RWPE1 (cell line): Measurements from ENCODE around the gene CDK14.

ENCODE experiments used
- CTCF ChIA-PET: fragments of 350-600 bp; sonication (Branson Sonifier 250); formaldehyde crosslinking; extraction: SDS; loops from one replicate; lab custom pipeline; 2021; lab: Yijun Ruan, JAX
- POLR2A ChIA-PET: fragments of 400-600 bp; formaldehyde crosslinking; extraction: SDS; loops from one replicate; lab custom pipeline; 2020; ENCODE audit warnings: antibody characterized with exemption; ENCODE audit not compliant: low non-redundant PET; lab: Yijun Ruan, JAX
- DNase-seq: peaks from one replicate; pipeline ENCODE4 v3.0.0; 2012; ENCODE audit warnings: low spot score
- H3K27ac ChIP-seq: fragments of 450-650 bp; 2 replicates; pipeline ENCODE4 v1.5.1; 2017
- TF ChIP-seq, protein P1 (sequence below): fragments of 450-650 bp; conservative IDR thresholded peaks from 2 replicates; pipeline ENCODE4 v1.5.1; 2017; ENCODE audit warnings: low read depth, mild to moderate bottlenecking

Gene CDK14

DNA sequence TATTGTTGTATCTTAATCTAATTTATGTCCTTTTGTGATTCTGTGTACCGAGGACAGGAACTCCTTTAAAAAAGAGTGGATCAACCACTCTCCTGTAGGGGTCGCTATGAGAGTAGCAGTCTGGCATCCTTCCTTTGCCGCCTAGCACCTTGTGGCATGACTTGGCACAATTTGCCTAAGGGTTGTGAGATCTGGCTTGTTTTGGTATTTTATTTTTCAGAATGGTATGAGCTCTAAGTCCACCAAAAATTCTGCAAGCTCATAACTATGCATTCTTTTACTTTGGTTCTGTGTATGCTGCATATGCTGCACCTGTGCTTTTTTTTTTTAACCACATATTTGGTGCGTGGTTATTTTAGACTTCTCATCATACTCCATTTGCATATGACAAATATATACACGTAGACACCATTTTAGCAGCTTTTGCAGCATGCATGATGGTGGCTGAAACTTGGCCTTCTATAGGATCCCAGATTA lies 112.8 kb downstream of the CDK14 start:
- TF ChIP-seq, protein P1, sequence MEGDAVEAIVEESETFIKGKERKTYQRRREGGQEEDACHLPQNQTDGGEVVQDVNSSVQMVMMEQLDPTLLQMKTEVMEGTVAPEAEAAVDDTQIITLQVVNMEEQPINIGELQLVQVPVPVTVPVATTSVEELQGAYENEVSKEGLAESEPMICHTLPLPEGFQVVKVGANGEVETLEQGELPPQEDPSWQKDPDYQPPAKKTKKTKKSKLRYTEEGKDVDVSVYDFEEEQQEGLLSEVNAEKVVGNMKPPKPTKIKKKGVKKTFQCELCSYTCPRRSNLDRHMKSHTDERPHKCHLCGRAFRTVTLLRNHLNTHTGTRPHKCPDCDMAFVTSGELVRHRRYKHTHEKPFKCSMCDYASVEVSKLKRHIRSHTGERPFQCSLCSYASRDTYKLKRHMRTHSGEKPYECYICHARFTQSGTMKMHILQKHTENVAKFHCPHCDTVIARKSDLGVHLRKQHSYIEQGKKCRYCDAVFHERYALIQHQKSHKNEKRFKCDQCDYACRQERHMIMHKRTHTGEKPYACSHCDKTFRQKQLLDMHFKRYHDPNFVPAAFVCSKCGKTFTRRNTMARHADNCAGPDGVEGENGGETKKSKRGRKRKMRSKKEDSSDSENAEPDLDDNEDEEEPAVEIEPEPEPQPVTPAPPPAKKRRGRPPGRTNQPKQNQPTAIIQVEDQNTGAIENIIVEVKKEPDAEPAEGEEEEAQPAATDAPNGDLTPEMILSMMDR: peak; percentile 39; the same call in 1 of the 2 replicates

DNA sequence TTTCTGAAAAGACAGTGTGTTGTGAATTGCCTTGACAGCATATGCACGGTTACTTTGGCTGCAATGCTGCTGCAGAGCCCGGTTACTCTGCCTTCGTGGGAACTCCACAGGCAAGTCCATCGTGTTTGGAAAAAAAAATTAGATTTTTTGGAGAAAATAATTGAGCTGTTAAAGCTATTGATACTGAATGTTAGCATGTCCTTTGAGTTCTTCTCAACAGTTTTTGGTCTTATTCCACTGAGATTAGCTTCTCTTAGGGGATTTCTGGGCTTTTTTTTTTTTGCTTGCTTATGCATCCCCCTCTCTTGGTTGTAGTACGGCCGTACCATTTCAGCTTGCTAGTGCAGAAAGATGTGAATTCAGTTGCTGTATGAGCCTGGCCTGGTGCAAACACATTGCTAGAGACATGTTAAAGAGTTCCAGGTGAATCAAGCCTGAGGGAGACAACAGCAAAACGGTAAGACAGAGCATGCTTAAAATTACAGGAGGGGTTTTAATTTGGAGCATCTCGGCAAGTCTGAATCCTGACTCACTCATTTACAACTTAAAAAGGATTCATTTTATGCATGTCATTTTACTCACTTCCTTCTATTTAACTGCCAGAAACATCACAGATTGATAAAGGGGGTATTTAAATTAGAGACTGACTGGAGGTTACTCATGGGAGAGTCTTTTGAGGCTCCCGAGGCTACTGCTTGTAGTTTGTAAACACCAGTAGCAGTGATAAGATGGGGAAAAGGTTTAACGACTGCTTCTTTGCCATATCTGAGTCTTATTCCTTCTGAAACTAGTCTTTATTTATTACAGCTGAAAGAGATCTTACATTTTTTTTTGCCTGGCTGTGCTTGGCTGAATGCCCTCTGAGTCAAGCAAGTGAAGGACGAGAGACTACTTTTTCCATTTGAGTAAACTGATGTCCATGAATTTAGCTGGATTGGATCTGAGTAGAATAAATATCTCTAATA lies 113.7 kb downstream of the CDK14 start:
- TF ChIP-seq, protein P1: no peak
- no peak for DNase-seq
- CTCF ChIA-PET: interaction anchor here (0.6 kb wide), 2 partner anchors 13 to 1424 kb away, joined by 3 read pairs; no protein-coding TSS in a partner anchor
- no peak overlapping the region for H3K27ac ChIP-seq
- POLR2A ChIA-PET: no interaction called here

More for the DNA sequence above, 112.8 kb downstream of the CDK14 start:
- POLR2A ChIA-PET: no interaction called here
- DNase-seq: no peak
- no peak overlapping the region for H3K27ac ChIP-seq
- CTCF ChIA-PET: interaction anchor here (0.6 kb wide), 2 partner anchors 12 to 1423 kb away, joined by 3 read pairs; no protein-coding TSS in a partner anchor

DNA sequence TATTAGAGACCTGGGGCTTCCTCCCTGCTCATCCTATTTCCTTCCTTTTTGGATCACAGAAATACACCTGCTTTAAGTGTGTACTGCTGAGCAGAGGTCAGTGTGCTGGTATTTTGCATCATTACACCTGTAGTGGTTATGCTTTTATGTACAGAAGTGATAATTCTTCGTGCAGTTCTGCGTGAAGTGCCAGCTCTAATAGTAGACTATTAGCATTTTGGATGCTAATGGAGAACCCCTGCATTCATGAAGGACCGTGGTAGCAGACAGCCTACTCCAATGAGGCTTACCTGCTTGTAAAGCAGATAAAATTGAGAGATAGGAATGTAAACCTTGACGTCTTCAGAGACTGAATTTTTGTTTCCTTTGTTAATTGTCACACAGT lies 114.3 kb downstream of the CDK14 start:
- TF ChIP-seq, protein P1: no peak
- no peak for DNase-seq
- POLR2A ChIA-PET: no interaction called here
- H3K27ac ChIP-seq: no peak overlapping the region
- CTCF ChIA-PET: no interaction called here

DNA sequence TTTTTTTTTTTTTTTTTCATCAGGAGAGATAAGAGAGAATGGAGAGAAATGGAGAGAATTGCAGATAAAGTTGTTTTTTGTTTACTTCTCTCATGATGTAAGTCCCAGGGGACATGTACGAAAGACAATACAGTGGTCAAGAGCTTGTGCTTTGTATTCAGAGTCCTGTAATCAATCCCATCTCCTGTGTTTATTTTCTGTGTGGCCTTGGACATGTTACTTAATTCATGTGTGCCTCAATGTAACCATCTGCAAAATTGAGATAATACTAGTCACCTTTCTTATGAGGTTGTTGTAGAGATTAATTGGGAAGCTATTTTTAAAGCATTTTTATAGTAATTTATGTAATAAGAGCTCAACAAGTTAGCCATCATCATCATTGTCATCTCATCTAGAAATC lies 117.5 kb downstream of the CDK14 start:
- TF ChIP-seq, protein P1: no peak
- CTCF ChIA-PET: interaction anchor here (0.6 kb wide), 1 partner anchor 41 kb away, joined by 3 read pairs; no protein-coding TSS in a partner anchor
- H3K27ac ChIP-seq: no peak overlapping the region
- POLR2A ChIA-PET: no interaction called here
- DNase-seq: no peak

DNA sequence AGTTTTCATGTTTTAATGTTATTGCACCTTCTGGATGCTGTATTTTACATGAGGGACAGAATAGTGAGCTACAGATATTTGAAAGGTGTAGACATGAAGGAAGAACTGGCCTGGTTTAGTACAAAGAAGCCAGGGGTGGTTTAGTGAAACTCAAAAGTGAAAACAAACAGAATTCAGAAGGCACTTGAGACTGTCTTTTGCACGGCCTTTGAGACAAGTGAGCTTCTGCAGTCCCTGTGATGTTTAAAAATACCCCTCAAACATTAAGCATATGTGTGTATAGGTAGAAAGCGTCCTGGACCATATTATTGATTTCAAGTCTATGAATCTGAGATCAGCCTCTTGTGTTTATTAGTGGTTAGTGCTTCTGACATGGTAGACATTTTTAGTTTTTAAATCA lies 118.9 kb downstream of the CDK14 start:
- ChIA-PET CTCF (no interaction called here), POLR2A (no interaction called here)
- no peak for DNase-seq
- no peak overlapping the region for H3K27ac ChIP-seq
- TF ChIP-seq, protein P1: no peak

DNA sequence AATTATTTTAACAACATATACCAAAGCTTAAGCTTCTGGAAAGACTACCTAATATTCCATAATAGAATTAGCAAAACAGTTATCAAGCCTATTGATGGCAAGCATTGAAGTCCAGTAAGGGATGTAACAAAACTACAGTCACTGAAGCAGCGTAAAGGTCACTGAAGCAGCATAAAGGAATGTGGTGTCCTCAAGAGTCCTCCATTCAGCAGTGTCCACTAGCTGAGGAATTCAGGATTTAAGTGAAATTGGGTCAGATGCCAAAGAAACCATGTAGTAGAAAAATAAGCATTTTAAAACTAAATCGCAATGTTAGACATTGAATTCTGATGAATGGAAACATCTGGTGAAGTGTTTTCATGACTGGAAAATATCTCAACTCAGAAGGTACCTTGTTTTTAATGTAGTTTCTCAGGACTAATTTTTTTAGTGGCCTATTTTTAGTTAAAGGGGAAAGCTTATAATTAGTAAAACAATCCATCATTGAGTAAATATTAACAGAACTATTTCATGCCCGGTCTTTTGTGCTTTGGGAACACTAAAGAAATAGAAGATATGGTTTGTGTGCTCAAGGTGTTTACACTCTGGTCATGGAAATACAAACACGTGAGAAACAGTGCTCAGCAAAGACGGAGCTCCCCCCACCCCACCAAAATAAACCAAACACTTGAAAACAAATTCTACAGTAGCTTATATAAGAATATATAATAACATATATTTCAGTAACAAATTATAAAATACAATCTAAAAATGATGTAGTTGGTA lies 121.4 kb downstream of the CDK14 start:
- no peak for DNase-seq
- TF ChIP-seq, protein P1: no peak
- CTCF ChIA-PET: no interaction called here
- POLR2A ChIA-PET: no interaction called here
- H3K27ac ChIP-seq: no peak overlapping the region
